Fibroblast of lung (primary cell): ENCODE measurements around the gene C1orf232. TPM values are rescaled to one million over a fixed set of nuclear protein-coding genes. Genes with fewer than 3 reads are reported as not detected.

Experiments used
- DNase-seq, 2 donors: peaks; one replicate each; pipeline versions ENCODE4 v3.0.0 to v3.0.0-alpha.2; 2010; ENCODE audit warnings: low read depth in 2 of 2
- H2AFZ ChIP-seq: 2 replicates; pipeline ENCODE4 v1.5.1; 2012; ENCODE audit warnings: low read length, control low read depth, inconsistent platforms
- H3K27ac ChIP-seq: 2 replicates; pipeline ENCODE4 v1.5.1; 2011; ENCODE audit warnings: low read length, control low read depth; ENCODE audit not compliant: insufficient read depth
- H3K27me3 ChIP-seq: 2 replicates; pipeline ENCODE4 v1.5.1; 2011; ENCODE audit warnings: mild to moderate bottlenecking, low read length; ENCODE audit not compliant: control insufficient read depth, insufficient read depth
- H3K36me3 ChIP-seq: 2 replicates; pipeline ENCODE4 v1.5.1; 2011; ENCODE audit warnings: low read length; ENCODE audit not compliant: control insufficient read depth, insufficient read depth
- H3K4me1 ChIP-seq: 2 replicates; pipeline ENCODE4 v1.5.1; 2011; ENCODE audit warnings: low read length; ENCODE audit not compliant: control insufficient read depth, insufficient read depth; ENCODE audit errors: extremely low read depth
- H3K4me2 ChIP-seq: 2 replicates; pipeline ENCODE4 v1.5.1; 2011; ENCODE audit warnings: low read length, control low read depth; ENCODE audit not compliant: insufficient read depth; ENCODE audit errors: extremely low read depth
- H3K4me3 ChIP-seq, 4 experiments: fragments of 200-600 bp in 1 of 4; sonication (generic) in 1 of 4; replicated peaks in 1 of 4; 2 replicates each; pipeline ENCODE4 v1.5.1; 2011 to 2016; ENCODE audit warnings: low read length in 4 of 4, low read depth in 3 of 4, mild to moderate bottlenecking in 3 of 4, control low read depth in 2 of 4, inconsistent platforms in 1 of 4, mixed read lengths in 1 of 4; ENCODE audit not compliant: insufficient read depth in 1 of 4; ENCODE audit errors: control extremely low read depth in 1 of 4
- H3K79me2 ChIP-seq: 2 replicates; pipeline ENCODE4 v1.5.1; 2012; ENCODE audit warnings: mild to moderate bottlenecking, low read length, inconsistent platforms; ENCODE audit not compliant: control insufficient read depth, insufficient read depth
- H3K9ac ChIP-seq: 2 replicates; pipeline ENCODE4 v1.5.1; 2011; ENCODE audit warnings: mild to moderate bottlenecking, low read length, control low read depth; ENCODE audit not compliant: insufficient read depth
- H3K9me3 ChIP-seq: 2 replicates; pipeline ENCODE4 v1.5.1; 2012; ENCODE audit warnings: low read depth, low read length; ENCODE audit not compliant: control insufficient read depth, insufficient read depth
- H4K20me1 ChIP-seq: 2 replicates; pipeline ENCODE4 v1.5.1; 2011; ENCODE audit warnings: low read length; ENCODE audit not compliant: control insufficient read depth, insufficient read depth; ENCODE audit errors: extremely low read depth
- CTCF ChIP-seq, 2 donors: IDR thresholded peaks in 1 of 2; conservative IDR thresholded peaks in 1 of 2; 1 replicate in 1 of 2; 2 replicates in 1 of 2; pipeline ENCODE4 v1.5.1; 2011 to 2012; ENCODE audit warnings: low read length in 2 of 2, control low read depth in 1 of 2, inconsistent platforms in 1 of 2, low read depth in 1 of 2, mild to moderate bottlenecking in 1 of 2
- EZH2 ChIP-seq: IDR thresholded peaks from 2 replicates; pipeline ENCODE4 v1.5.1; 2012; ENCODE audit warnings: low read length, control low read depth, mild to moderate bottlenecking; ENCODE audit errors: missing control alignments
- polyA plus RNA-seq, 2 donors: library from polyadenylated mRNA; depleted of rRNA in 1 of 2; stranded (reverse) in 1 of 2; unstranded in 1 of 2; fragments of >200 nt; gene quantifications; 2 replicates each; pipeline ENCODE4 v1.2.1, GENCODE V29; 2011 to 2012; ENCODE audit warnings: missing spikeins in 1 of 2
- total RNA-seq: library from RNA; depleted of rRNA; stranded (reverse); fragments of >200 nt; gene quantifications from 2 replicates; pipeline ENCODE4 v1.2.1, GENCODE V29; 2014

Gene C1orf232
- total and polyA plus RNA-seq, 2 donors (not counting 1 experiment from before 2014, with no cell fraction given) = not detected

DNA sequence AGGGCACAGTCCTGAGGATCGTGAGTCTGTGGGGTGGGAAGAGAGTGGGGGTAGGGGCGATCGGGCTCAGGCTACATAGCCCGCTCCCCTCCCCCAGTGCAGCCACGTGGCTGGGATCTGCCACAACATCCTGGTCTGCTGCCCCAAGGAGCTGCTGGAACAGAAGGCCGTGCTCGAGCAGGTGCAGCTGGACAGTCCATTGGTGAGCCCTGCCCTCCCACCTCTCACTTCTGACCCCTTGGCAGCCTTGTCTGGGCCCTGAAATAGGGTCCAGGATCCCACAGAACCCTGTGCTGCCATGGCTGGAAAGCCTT is 13.6 kb upstream of the C1orf232 start:
- Histone ChIP-seq H3K27me3 (peaks cover 6% of the 10 kb centered on the region), H3K79me2 (no peaks in the 10 kb centered on the region), H3K4me1 (no peaks in the 10 kb centered on the region), H3K27ac (no peak overlapping the region), H3K4me2 (no peak overlapping the region), H4K20me1 (no peaks in the 10 kb centered on the region), H3K9me3 (no peaks in the 10 kb centered on the region), H3K9ac (no peak overlapping the region), H3K36me3 (no peaks in the 10 kb centered on the region), H3K4me3 (no peak overlapping the region), H2AFZ (no peak overlapping the region)
- no peak for TF ChIP-seq EZH2
- no peak for TF ChIP-seq CTCF (conservative IDR thresholded peaks at IDR 0.05 in 1 of 2, IDR thresholded peaks at IDR 0.05 in 1 of 2; ENCODE audit: low read depth in 1 of 2, low read length in 2 of 2)
- DNase-seq = no peak

- no peaks in the 10 kb centered on the region for H3K79me2 ChIP-seq
- H2AFZ ChIP-seq = no peak overlapping the region
- no peak overlapping the region for H3K4me3 ChIP-seq
- no peaks in the 10 kb centered on the region for H3K36me3 ChIP-seq
- H4K20me1 ChIP-seq = no peaks in the 10 kb centered on the region
- no peak overlapping the region for H3K9ac ChIP-seq
- peaks cover 3% of the 10 kb centered on the region for H3K27me3 ChIP-seq
- no peak for TF ChIP-seq EZH2
- no peak overlapping the region for H3K4me2 ChIP-seq
- no peaks in the 10 kb centered on the region for H3K9me3 ChIP-seq
- peak in 1 of 2 donors; percentile 48 for DNase-seq
- no peak overlapping the region for H3K27ac ChIP-seq
- H3K4me1 ChIP-seq = no peaks in the 10 kb centered on the region
These were observed 13.0 kb upstream of the C1orf232 start for GRCh38 chr1:26181586-26182382.

DNA sequence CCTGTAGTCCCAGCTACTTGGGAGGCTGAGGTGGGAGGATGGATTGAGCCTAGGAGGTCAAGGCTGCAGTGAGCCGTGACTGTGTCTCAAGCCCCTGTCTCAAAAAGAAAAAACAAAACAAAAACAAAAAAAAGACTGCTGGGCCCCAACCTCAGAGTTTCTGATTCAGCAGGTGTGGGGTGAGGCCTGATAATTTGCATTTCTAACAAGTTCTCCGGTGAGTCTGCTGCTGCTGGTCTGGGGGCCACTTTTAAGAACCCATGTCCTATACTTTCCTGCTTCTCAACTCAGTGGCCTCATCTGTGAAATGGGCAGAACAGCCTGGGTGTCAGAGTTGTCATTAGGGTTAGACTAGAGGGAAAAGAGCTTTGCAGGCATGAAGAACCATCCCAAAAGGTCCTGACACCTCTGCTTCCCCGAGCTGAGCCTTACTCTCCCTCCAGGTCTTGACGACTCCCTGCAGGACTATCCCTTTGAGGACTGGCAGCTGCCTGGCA is 11.3 kb upstream of the C1orf232 start:
- H3K27me3 ChIP-seq = peaks cover 3% of the 10 kb centered on the region
- no peaks in the 10 kb centered on the region for H3K4me1 ChIP-seq
- no peaks in the 10 kb centered on the region for H4K20me1 ChIP-seq
- H3K79me2 ChIP-seq = no peaks in the 10 kb centered on the region
- no peak overlapping the region for H3K4me2 ChIP-seq
- H3K27ac ChIP-seq = no peak overlapping the region
- DNase-seq = no peak
- H3K4me3 ChIP-seq = no peak overlapping the region
- H2AFZ ChIP-seq = no peak overlapping the region
- no peak for TF ChIP-seq CTCF (conservative IDR thresholded peaks at IDR 0.05 in 1 of 2, IDR thresholded peaks at IDR 0.05 in 1 of 2; ENCODE audit: low read depth in 1 of 2, low read length in 2 of 2)
- no peak overlapping the region for H3K9ac ChIP-seq
- H3K9me3 ChIP-seq = no peaks in the 10 kb centered on the region
- no peaks in the 10 kb centered on the region for H3K36me3 ChIP-seq
